ENCODE measurements around the gene HRH3. TPM values are rescaled to one million over a fixed set of nuclear protein-coding genes. Genes with fewer than 3 reads are reported as not detected.

Gene HRH3
- total RNA-seq, 2 donors from 2014 or later: not detected

- no peak for DNase-seq (ENCODE audit: low spot score)
- intact Hi-C loops (cut with DNase I): no loop called here
Measured at GRCh38 chr20:62246431-62246830, 26.4 kb upstream of the HRH3 start.

- DNase-seq (ENCODE audit: low spot score): no peak
- intact Hi-C loops (cut with DNase I): no loop called here
Measured at GRCh38 chr20:62245911-62246280, 25.8 kb upstream of the HRH3 start.

- no peak for DNase-seq (ENCODE audit: low spot score)
- intact Hi-C loops (cut with DNase I): no loop called here
Measured at GRCh38 chr20:62244644-62245108, 24.6 kb upstream of the HRH3 start.

- intact Hi-C loops (cut with DNase I): no loop called here
- DNase-seq (ENCODE audit: low spot score): no peak
Measured at GRCh38 chr20:62243906-62244515, 23.9 kb upstream of the HRH3 start.

GRCh38 chr20:62243106-62243505, 23.0 kb upstream of the HRH3 start:
- intact Hi-C loops (cut with DNase I): no loop called here
- DNase-seq (ENCODE audit: low spot score): no peak

GRCh38 chr20:62242176-62242575, 22.1 kb upstream of the HRH3 start:
- intact Hi-C loops (cut with DNase I): no loop called here
- DNase-seq (ENCODE audit: low spot score): no peak

- intact Hi-C loops (cut with DNase I): no loop called here
- DNase-seq (ENCODE audit: low spot score): no peak
Measured at GRCh38 chr20:62241506-62241905, 21.4 kb upstream of the HRH3 start.

GRCh38 chr20:62240020-62240685, 20.1 kb upstream of the HRH3 start:
- intact Hi-C loops (cut with DNase I): no loop called here
- DNase-seq (ENCODE audit: low spot score): no peak

- DNase-seq (ENCODE audit: low spot score): no peak
- intact Hi-C loops (cut with DNase I): no loop called here
Measured at GRCh38 chr20:62239278-62239879, 19.3 kb upstream of the HRH3 start.

- intact Hi-C loops (cut with DNase I): no loop called here
- DNase-seq (ENCODE audit: low spot score): no peak
Measured at GRCh38 chr20:62238569-62239277, 18.6 kb upstream of the HRH3 start.

GRCh38 chr20:62237801-62238568, 17.9 kb upstream of the HRH3 start, which contains the start of gene OSBPL2:
Gene OSBPL2, plus strand, starts transcription at chr20:62238521. Its CDS starts 17,664 bp downstream, at chr20:62256185.
- DNase-seq (ENCODE audit: low spot score): peak; percentile 100
- intact Hi-C loops (cut with DNase I): no loop called here

- intact Hi-C loops (cut with DNase I): no loop called here
- DNase-seq (ENCODE audit: low spot score): no peak
Measured at GRCh38 chr20:62237514-62237800, 17.4 kb upstream of the HRH3 start.

- no peak for DNase-seq (ENCODE audit: low spot score)
- intact Hi-C loops (cut with DNase I): no loop called here
Measured at GRCh38 chr20:62236766-62237513, 16.9 kb upstream of the HRH3 start.

GRCh38 chr20:62236200-62236599, 16.1 kb upstream of the HRH3 start:
- no peak for DNase-seq (ENCODE audit: low spot score)
- intact Hi-C loops (cut with DNase I): no loop called here

GRCh38 chr20:62235777-62236157, 15.7 kb upstream of the HRH3 start:
- DNase-seq (ENCODE audit: low spot score): no peak
- intact Hi-C loops (cut with DNase I): no loop called here

- no peak for DNase-seq (ENCODE audit: low spot score)
- intact Hi-C loops (cut with DNase I): no loop called here
Measured at GRCh38 chr20:62235001-62235776, 15.1 kb upstream of the HRH3 start.

GRCh38 chr20:62234339-62234738, 14.3 kb upstream of the HRH3 start:
- intact Hi-C loops (cut with DNase I): no loop called here
- no peak for DNase-seq (ENCODE audit: low spot score)

GRCh38 chr20:62233684-62234083, 13.6 kb upstream of the HRH3 start:
- no peak for DNase-seq (ENCODE audit: low spot score)
- intact Hi-C loops (cut with DNase I): no loop called here

Measured in posterior vena cava (tissue), 2 donors.